UCSD-AML1 (cell line): ENCODE data around the gene PDIA5.
A peak's percentile ranks its signal among the peaks of the same experiment; 100 is the strongest.

ENCODE experiments used
- DNase-seq: peaks from one replicate; lab custom pipeline; 2025; ENCODE audit not compliant: unreplicated experiment; lab: John Stamatoyannopoulos, UW

The PDIA5 gene

GRCh38 chr3:123066896-123067688, at the start of gene PDIA5:
PDIA5 (plus strand) TSS chr3:123067025; CDS start chr3:123067165, 140 bp downstream.
- peak; percentile 87 for DNase-seq

DNA sequence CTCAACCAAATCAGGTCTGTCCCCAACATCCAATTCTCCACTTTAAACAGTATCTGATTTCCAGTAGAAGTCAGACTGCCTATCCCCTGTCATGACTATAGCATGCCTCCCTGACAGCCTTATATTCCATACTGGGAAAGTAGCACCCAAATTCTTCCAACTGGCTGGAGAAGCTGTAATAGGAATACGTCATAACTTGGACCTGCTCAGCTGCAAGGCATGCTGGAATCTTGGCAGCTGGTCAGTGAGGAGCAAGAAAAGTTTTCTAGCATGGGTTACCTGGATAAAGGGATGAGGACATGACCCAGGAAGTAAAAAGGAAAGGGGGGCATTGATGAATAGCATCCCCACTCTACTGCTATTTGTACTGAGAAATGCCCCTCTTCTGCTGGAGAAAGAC, 48.1 kb upstream of the PDIA5 start:
- no peak for DNase-seq

DNA sequence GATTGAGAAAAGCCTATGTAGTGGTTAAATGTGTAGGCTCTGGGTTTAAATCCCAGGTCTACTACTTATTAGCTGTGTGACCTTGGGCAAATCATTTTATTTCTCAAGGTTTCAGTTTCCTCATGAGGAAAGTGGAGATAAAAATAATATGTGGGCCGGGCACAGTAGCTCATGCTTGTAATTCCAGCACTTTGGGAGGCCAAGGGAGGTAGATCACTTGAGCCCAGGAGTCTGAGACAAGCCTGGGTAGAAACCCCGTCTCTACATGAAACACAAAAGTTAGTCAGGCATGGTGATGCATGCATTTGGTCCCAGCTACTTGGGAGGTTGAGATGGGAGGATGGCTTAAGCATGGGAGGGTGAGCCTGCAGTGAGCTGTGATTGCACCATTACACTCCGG, 47.7 kb upstream of the PDIA5 start:
- DNase-seq = no peak

GRCh38 chr3:123019591-123019990, 47.2 kb upstream of the PDIA5 start:
- DNase-seq = no peak

- DNase-seq = no peak
These were observed 46.1 kb upstream of the PDIA5 start for GRCh38 chr3:123020709-123021108.

- no peak for DNase-seq
These were observed 45.4 kb upstream of the PDIA5 start for GRCh38 chr3:123021388-123021787.

GRCh38 chr3:123021996-123022510, 44.8 kb upstream of the PDIA5 start:
- no peak for DNase-seq

DNA sequence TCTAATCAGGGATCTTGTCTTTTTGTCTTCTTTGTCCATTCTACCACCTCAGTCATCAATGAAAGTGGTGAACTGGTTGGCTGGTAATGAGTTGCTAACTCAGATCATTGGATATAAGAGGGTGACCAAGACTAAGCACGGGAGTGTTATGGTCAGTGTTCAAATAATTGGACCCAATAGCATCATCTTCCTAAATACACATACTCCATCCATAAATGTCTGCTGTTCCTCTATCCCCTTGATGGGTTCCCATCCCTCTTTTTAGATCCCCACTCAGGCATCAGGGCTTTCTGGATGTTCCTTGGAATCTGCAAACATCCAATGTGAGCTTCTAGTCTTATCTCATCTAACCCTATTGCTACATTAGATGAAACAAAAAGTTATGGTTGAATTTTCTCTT, 42.8 kb upstream of the PDIA5 start:
- DNase-seq = no peak

- DNase-seq = no peak
These were observed 40.9 kb upstream of the PDIA5 start for GRCh38 chr3:123025642-123026521.

- DNase-seq = no peak
These were observed 40.1 kb upstream of the PDIA5 start for GRCh38 chr3:123026565-123027291.

- DNase-seq = peak; percentile 29
These were observed 39.3 kb upstream of the PDIA5 start, which contains the start of gene SEMA5B for GRCh38 chr3:123027292-123028232. SEMA5B (minus strand) TSS chr3:123027763; CDS start chr3:122961263, 66,500 bp downstream.

- DNase-seq = peak; percentile 25
These were observed 38.5 kb upstream of the PDIA5 start for GRCh38 chr3:123028233-123028828.

DNA sequence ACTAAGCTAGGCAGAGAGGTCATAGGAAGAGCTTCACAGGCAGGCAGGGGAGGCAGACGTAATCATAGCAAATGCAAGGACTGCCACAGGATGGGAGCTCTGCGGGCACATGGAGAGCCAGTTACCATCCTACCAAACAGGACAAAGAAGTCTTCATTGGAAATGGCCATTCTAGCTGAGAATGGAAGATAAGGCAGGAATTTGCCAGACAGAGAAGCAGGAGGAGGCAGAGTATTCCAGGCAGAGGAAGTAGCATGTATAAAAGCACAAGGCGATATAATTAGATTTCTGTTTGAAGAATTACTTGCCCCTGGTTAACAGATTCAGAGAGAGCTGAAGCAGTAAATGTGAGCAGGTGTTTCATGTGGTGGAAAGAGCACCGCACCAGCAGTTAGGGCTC, 35.8 kb upstream of the PDIA5 start:
- no peak for DNase-seq

DNA sequence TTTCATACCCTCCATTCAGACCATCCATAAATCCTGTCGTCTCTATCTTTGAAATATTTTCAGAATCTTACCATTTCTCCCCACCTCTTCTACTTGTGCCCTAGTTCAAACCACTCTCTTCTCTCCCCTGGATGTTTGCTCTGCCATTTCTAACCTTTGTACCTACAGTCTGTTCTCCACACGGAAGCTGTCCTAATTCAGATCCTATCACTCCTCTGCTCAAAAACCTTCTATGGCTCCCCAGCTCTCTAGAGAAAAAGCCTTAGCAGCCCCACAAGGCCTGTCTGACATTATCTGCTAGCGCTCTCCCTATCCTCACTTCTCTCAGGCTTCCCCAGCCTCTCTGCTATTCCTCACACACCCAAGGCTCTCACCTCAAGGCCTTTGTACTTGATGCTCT, 34.8 kb upstream of the PDIA5 start:
- DNase-seq = no peak

DNA sequence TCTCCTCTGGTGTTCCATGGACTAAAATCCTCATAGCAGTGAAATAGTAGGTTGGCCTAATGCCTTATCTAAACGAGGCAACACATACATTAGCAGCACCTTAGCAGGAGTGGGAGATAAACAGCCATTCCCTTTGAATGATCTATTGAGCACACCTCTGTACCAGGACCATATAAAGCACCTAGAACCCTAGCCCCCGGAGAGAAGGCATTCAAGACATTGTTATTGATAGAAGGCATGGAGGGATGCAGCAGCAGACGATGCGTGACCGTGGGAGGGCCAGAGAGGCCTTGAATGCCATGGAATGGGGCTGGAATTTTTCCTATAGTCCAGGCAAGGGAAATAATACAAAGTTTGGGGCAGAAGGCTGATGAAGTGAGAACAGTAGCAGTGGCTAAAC, 32.7 kb upstream of the PDIA5 start:
- DNase-seq = no peak

DNA sequence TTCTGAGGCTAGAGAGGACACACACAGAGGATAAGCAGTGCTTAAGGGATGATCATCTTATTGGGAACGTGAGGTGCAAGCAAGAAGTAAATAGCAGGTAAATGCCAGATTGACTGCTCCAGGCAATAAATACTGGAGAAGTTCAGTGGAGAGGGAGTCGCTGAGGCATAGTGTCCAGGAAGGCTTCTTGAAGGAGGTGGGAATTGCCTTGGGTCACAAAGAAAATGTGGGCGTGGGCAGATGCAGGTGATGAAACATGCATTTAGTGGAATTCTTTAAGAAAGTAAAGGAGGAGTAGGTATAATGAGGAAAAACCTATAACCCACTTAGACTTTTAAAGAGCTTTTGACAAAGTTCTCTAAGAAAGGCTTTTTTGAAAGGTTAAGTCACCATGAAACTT, 31.8 kb upstream of the PDIA5 start:
- no peak for DNase-seq

GRCh38 chr3:123036352-123037014, 30.3 kb upstream of the PDIA5 start:
- no peak for DNase-seq

DNA sequence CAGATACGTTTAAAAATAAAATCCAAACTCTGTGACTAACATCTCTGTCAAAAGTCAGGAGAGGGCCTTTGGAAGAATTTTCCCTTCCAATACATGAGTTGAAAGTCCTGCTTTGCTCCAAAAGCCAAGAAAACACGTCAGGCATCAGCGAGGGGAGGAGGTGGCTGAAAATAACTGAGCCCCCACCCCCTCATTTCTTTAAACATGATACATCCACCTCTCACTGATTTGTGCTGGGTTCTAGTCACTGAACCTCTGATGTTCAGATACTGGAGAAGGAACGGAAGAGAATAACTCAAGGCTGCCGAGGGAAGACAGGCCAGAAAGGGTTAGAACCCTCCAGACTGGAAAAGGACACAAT, 29.8 kb upstream of the PDIA5 start:
- no peak for DNase-seq

DNA sequence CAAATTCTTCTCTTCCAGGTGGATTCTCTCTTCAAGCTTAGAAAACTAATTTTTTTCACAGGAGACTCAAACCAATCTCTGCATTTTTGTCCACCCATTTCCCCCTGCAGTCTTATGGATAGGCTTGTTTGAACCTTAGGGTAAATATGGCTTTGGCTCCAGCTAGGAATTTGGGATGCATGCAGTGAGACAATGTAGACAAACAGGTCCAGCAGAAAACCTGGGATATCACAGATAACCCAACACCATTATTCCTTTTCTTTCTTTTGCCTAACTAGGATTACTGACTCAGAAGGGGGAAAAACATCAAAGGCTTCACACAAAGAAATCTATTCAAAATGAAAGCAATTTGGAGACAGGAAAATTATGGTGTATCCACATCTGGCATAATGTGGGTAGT, 28.1 kb upstream of the PDIA5 start:
- DNase-seq = no peak
